NCI-H1048 (cell line): ENCODE data around the gene ETDB.
"Not testable (repeated sequence)": the region's sequence is repeated elsewhere in the genome, so short reads cannot be mapped to it uniquely, and the experiment has no call there.

ENCODE experiments used
- DNase-seq: peaks from one replicate; lab custom pipeline; 2025; lab: John Stamatoyannopoulos, UW

Gene ETDB

DNA sequence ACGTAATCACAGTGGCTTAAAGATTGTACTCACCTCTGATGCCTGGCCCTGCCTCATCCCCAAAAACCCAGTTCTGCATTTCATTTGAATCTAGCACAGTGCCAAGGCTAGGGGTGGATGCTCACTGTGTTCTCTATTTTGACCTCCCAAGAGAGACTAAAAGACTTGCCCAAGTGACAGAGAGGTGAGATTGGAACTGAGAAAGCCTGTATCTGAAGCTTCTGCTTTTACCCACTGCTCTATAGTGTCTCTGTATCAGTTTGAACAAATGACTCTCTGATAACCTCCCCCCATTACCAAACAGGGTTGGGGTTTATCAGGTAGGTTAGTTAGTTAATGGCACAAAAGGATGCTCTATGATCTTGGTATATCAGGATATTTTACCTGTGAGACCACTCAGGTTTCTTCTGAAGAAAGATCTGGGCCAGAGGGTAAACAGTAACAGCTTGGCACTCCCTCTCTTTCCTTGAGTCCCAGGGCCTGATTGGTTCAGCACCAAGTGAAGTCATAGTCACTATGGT lies at the start of gene ETDB:
TSS of gene ETDB (minus strand) at position 471 of the 521 bp plus-strand sequence. CDS start 1,265 bp downstream, outside the sequence.
- not testable (repeated sequence) for DNase-seq

- DNase-seq, result not testable (repeated sequence)
These were observed 49.2 kb upstream of the ETDB start for GRCh38 chrX:135169534-135169933.

- DNase-seq, result no peak
These were observed 48.2 kb upstream of the ETDB start for GRCh38 chrX:135168486-135168885.

DNA sequence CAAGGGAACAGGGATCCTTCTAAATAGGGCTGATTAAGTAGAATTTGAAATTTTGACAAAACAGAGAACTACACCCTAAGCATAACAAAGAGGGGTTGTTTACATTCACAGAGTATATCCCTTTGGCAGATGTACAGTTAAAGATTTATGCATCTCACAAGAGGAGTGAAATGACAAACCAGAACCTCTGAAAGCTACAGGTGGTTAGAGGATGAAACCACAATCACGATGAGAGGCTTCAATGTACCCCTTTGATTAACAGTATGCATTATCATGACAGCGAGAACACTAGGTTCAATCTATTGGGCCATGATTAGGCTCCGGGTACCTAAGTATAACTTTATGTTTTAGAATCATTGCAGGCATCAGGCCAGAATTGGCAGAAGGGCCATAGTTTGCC lies 34.4 kb upstream of the ETDB start:
- DNase-seq, result not testable (repeated sequence)

DNA sequence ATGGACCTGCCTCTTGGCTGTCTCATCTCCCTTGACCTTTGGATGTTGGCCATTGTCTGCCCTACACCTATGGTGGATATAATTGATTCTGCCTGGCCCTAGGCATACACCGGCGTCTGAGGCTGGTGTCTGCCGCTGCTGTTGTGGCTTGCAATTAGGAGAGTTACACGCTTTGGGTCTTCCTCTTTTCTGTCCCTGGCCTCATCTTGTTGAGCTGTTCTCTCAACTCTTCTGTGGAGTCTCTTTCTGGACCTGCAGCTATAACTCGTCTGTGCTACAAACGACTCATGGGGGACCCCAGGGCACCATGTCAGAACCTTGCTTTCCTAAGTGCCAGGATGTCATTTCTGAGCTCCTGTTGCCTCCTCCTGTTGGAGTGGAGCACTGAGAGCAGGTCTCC lies 5.8 kb upstream of the ETDB start:
- not testable (repeated sequence) for DNase-seq

- DNase-seq, result not testable (repeated sequence)
These were observed 4.3 kb downstream of the ETDB start for GRCh38 chrX:135116064-135116463.

GRCh38 chrX:135114392-135114791 lies 5.9 kb downstream of the ETDB start:
- no peak for DNase-seq

DNA sequence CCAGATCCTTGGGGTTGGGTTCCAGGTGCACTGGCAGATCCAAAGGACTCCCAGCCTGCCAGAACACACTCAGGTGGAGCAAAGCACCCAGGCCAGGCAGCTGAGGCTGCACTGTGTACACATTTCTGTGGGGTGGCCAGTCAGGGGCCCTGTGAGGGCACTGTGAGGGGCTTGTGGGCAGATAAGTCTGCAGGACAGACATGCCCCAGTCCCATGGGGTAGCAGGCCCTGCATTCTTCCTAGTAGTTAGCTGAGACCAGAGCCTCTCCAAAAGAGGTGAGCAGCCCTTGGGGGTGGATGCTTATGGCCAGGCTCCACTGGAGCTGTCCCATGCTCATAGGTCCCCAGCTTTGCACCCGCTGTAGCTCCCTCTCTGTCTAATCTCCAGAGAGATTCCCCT lies 7.6 kb downstream of the ETDB start:
- no peak for DNase-seq

DNA sequence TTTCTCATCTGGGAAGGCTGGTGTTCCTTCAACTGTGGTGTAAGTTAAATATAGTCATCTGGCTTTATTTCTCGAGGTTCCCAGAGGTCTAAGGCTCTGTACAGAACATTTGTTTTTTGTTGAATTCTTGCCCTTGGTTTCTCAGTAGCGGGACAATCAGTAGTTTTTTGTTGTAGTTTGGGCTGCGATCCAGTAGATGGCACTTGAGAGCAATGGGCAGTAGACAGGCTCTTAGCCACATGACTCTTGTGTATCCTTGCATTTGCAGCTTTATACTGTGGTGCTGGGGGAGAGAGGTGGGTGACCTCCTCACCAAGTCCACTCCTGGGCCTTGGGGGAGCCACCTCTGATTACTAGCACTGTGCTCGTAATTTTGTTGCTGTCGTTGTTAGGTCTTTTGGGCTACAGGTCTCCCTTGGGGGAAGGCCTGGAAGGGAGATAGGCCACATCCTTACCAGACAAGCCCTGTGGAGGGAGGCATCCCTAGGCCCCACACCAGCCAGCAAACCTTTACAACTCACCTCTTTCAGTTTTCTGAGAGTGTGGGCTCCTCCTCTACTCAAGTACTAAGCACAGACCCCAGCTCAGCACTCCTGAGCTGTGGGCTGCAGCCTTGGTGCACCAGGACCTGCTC lies 8.1 kb downstream of the ETDB start:
- no peak for DNase-seq

- DNase-seq, result no peak
These were observed 10.8 kb downstream of the ETDB start for GRCh38 chrX:135109554-135109953.

- no peak for DNase-seq
These were observed 20.9 kb downstream of the ETDB start for GRCh38 chrX:135099493-135099783.

DNA sequence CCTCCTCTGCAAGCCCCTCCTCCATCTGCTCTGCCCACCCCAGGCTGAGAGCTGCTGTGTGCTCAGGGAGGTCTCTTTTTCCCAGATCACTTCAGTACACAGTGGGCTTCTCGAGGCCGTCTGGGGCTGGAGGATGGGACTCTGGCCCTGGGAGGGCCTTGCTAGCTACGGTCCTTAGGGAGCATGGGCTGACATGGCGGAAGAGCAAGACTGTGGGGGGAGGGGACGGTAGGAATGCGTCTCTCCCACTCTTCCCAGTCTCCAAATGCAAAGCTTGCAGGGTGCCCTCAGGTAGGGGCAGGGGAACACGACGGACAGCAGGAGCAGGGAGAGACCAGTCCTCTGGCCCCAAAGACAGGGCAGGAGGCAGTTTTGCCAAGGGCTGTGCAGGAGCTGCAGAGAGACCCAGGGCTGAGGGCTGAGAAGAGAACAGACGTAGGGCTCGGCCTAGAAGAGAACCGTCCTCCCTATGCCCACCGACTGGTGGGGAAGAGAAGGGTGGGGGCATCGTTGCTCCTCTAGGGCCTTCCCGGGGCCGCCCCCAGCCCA lies 23.1 kb downstream of the ETDB start:
- DNase-seq, result not testable (repeated sequence)

DNA sequence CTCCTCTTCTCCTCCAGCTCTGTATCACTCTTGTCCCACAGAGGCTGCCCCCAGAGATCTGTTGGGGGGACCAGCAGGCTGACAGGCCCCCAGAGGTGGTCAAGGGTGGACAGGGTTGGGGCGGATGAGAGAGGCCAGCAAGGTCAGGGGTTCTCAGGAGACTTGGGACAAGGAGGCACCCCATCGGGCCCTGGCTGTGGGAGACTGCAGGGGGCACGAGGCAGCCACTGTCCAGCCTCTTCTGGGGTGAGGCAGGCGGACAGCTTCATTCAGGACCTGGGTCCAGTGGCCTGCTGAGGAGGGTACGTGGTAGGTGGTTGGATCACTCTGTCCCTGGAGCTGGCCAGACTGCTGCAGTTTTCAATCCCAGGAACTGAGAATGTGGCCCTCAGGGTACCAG lies 24.6 kb downstream of the ETDB start:
- DNase-seq, result no peak

GRCh38 chrX:135094726-135095125 lies 25.6 kb downstream of the ETDB start:
- DNase-seq, result no peak

- no peak for DNase-seq
These were observed 31.2 kb downstream of the ETDB start for GRCh38 chrX:135089126-135089525.

DNA sequence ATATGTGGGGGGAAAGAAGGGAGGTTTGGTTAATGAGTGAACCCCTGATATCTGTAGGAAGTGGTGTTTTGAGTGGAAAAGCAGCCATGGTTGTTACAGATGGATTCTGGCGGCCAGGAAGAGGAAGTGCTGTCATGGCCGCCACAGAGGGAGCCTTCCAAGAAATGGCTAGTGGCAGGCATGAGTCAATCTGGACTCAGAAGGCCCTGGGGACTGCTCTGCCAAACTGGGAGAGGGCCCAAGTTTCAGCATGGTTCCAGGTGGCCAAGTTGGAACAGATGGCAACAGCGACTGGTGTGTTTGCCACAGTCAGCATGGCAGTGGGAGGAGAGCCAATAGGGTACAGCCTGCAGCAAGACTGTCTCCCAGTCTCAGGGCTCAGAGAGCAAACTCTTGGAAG lies 32.5 kb downstream of the ETDB start:
- no peak for DNase-seq

DNA sequence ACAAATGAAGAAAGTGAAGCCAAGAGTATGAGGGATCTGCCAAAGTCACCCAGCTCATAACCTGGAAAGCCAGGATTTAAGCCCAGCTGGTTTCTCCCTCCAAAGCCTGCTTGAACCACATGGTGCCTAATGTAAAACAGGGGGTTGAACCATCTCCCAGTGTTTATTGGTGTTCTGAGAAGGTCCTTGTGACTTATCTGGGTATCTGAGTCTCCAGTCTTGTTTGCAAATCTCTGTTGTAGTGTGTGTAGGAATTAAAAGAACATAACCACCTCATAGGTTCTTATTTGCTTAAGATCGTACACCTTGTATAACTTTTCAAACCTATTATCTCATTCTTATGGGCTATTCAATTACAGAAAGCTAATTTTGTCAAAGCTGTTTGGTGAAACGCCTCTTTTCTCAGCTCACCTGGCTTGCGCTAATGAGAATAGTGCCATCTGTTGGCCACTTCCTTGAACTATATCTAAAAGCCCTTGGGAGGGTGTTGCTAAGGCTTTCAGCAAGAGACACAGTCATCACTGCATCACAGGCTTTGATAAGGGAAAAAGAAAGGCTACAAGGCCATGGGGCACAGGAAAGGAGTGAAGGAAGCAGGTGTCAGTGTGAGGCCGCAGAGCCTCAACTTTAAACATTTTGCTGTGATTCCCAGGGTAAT lies 34.0 kb downstream of the ETDB start:
- DNase-seq, result peak; percentile 25

- DNase-seq, result no peak
These were observed 38.5 kb downstream of the ETDB start for GRCh38 chrX:135081693-135082404.
